H1 (cell line): ENCODE results near the gene BPHL. TPM values are rescaled to one million over a fixed set of nuclear protein-coding genes. Genes with fewer than 3 reads are reported as not detected.

Source experiments
- CTCF ChIA-PET: fragments of 300-600 bp; sonication (Branson Sonifier 250); formaldehyde crosslinking; loops from one replicate; lab custom pipeline; 2021; ENCODE audit not compliant: partially characterized antibody; lab: Charles Lee
- POLR2A ChIA-PET: fragments of 300-600 bp; sonication (Branson Sonifier 250); formaldehyde crosslinking; loops from one replicate; lab custom pipeline; 2021; ENCODE audit warnings: inconsistent platforms; ENCODE audit not compliant: partially characterized antibody; lab: Charles Lee
- DNase-seq, 2 experiments: peaks; one replicate each; pipeline versions ENCODE4 v3.0.0 to v3.0.0-alpha.2; 2010 to 2022; ENCODE audit warnings: low spot score in 2 of 2, low read depth in 1 of 2, mixed read lengths in 1 of 2
- FAIRE-seq: peaks from 2 replicates; lab custom pipeline; 2011; peaks lifted over from hg19 to GRCh38; lab: Jason Lieb, UNC
- H2AFZ ChIP-seq: 2 replicates; pipeline ENCODE4 v1.8.1; 2012; ENCODE audit warnings: low read length, inconsistent platforms
- H2AK5ac ChIP-seq: 2 replicates; pipeline ENCODE4 v1.6.1; 2013; ENCODE audit warnings: low read depth, low read length
- H2BK120ac ChIP-seq: replicated peaks from 2 replicates; pipeline ENCODE3; 2013; ENCODE audit warnings: low read depth, low read length, inconsistent platforms
- H2BK12ac ChIP-seq: 2 replicates; pipeline ENCODE4 v1.6.1; 2013; ENCODE audit warnings: low read depth, low read length
- H2BK15ac ChIP-seq: 2 replicates; pipeline ENCODE4 v1.6.1; 2013; ENCODE audit warnings: low read length
- H2BK20ac ChIP-seq: 2 replicates; pipeline ENCODE4 v1.6.1; 2013; ENCODE audit warnings: low read length
- H2BK5ac ChIP-seq: 2 replicates; pipeline ENCODE4 v1.6.1; 2013; ENCODE audit warnings: low read depth, low read length
- H3K14ac ChIP-seq: 2 replicates; pipeline ENCODE4 v1.6.1; 2013; ENCODE audit warnings: inconsistent platforms; ENCODE audit not compliant: insufficient read length
- H3K18ac ChIP-seq: 2 replicates; pipeline ENCODE4 v1.6.1; 2013; ENCODE audit warnings: low read length; ENCODE audit errors: extremely low read depth
- H3K23ac ChIP-seq: 2 replicates; pipeline ENCODE4 v1.6.1; 2013; ENCODE audit warnings: inconsistent platforms; ENCODE audit not compliant: insufficient read length
- H3K23me2 ChIP-seq: 2 replicates; pipeline ENCODE4 v1.6.1; 2013; ENCODE audit warnings: low read depth, low read length
- H3K27ac ChIP-seq: 2 replicates; pipeline ENCODE4 v1.6.1; 2011; ENCODE audit warnings: low read depth, low read length, inconsistent platforms
- H3K27me3 ChIP-seq, 4 experiments: replicated peaks in 1 of 4; 1 replicate in 1 of 4; 2 replicates in 3 of 4; pipeline versions ENCODE4 v1.6.1 to v1.8.1; 2011 to 2013; ENCODE audit warnings: low read length in 3 of 4, mild to moderate bottlenecking in 3 of 4, inconsistent platforms in 2 of 4, mixed read lengths in 2 of 4, moderate library complexity in 1 of 4; ENCODE audit not compliant: control insufficient read depth in 3 of 4, insufficient read depth in 3 of 4; ENCODE audit errors: extremely low read depth in 1 of 4
- H3K36me3 ChIP-seq, 4 experiments: 2 replicates each; pipeline versions ENCODE4 v1.6.1 to v1.8.1; 2011 to 2013; ENCODE audit warnings: mild to moderate bottlenecking in 4 of 4, low read length in 3 of 4, moderate library complexity in 2 of 4, control low read depth in 1 of 4, inconsistent platforms in 1 of 4; ENCODE audit not compliant: insufficient read depth in 4 of 4, control insufficient read depth in 2 of 4
- H3K4ac ChIP-seq: replicated peaks from 2 replicates; pipeline ENCODE3; 2013; ENCODE audit warnings: low read length, low read depth, mixed read lengths, inconsistent platforms; ENCODE audit not compliant: insufficient read length
- H3K4me1 ChIP-seq, 4 experiments: replicated peaks in 1 of 4; 1 replicate in 1 of 4; 2 replicates in 3 of 4; pipeline versions ENCODE4 v1.6.1 to v1.8.1; 2011 to 2013; ENCODE audit warnings: low read length in 3 of 4, inconsistent platforms in 2 of 4, mixed read lengths in 1 of 4; ENCODE audit not compliant: insufficient read depth in 4 of 4, control insufficient read depth in 3 of 4
- H3K4me2 ChIP-seq, 2 experiments: 2 replicates each; pipeline versions ENCODE4 v1.6.1 to v1.8.1; 2011 to 2013; ENCODE audit warnings: low read depth in 2 of 2, low read length in 2 of 2, control low read depth in 1 of 2, inconsistent platforms in 1 of 2, mild to moderate bottlenecking in 1 of 2; ENCODE audit not compliant: insufficient read depth in 1 of 2
- H3K4me3 ChIP-seq, 4 experiments: fragments of 200-600, 300-600 bp in 1 of 4; sonication (generic), shearing (Covaris generic), sonication (Bioruptor Twin) in 1 of 4; 2 replicates each; pipeline versions ENCODE4 v1.5.1 to v1.8.1; 2011 to 2016; ENCODE audit warnings: low read length in 4 of 4, low read depth in 3 of 4, control low read depth in 2 of 4, inconsistent platforms in 2 of 4, mild to moderate bottlenecking in 2 of 4, mixed read lengths in 1 of 4, moderate library complexity in 1 of 4; ENCODE audit not compliant: insufficient read depth in 2 of 4; ENCODE audit errors: extremely low read depth in 1 of 4
- H3K56ac ChIP-seq: replicated peaks from 2 replicates; pipeline ENCODE3; 2013; ENCODE audit warnings: low read depth, mild to moderate bottlenecking, mixed read lengths, low read length, inconsistent platforms; ENCODE audit not compliant: insufficient read length
- H3K79me1 ChIP-seq: 2 replicates; pipeline ENCODE4 v1.6.1; 2013; ENCODE audit warnings: low read depth, low read length, control low read depth
- H3K79me2 ChIP-seq, 2 experiments: 2 replicates each; pipeline versions ENCODE4 v1.6.1 to v1.8.1; 2012 to 2013; ENCODE audit warnings: low read length in 2 of 2, mild to moderate bottlenecking in 2 of 2, inconsistent platforms in 1 of 2; ENCODE audit not compliant: insufficient read depth in 2 of 2, control insufficient read depth in 1 of 2
- H3K9ac ChIP-seq, 4 experiments: replicated peaks in 1 of 4; 1 replicate in 1 of 4; 2 replicates in 3 of 4; pipeline versions ENCODE4 v1.6.1 to v1.8.1; 2011 to 2013; ENCODE audit warnings: low read depth in 3 of 4, low read length in 3 of 4, control low read depth in 2 of 4, mild to moderate bottlenecking in 2 of 4, moderate library complexity in 2 of 4, inconsistent platforms in 1 of 4; ENCODE audit errors: extremely low read depth in 1 of 4
- H3K9me3 ChIP-seq, 2 experiments: 2 replicates each; pipeline versions ENCODE4 v1.6.1 to v1.8.1; 2012 to 2013; ENCODE audit warnings: mild to moderate bottlenecking in 2 of 2, moderate library complexity in 2 of 2, control low read depth in 1 of 2, inconsistent platforms in 1 of 2, low read depth in 1 of 2, low read length in 1 of 2, mixed read lengths in 1 of 2; ENCODE audit not compliant: insufficient read depth in 2 of 2
- H4K20me1 ChIP-seq, 2 experiments: replicated peaks in 1 of 2; 2 replicates each; pipeline versions ENCODE3 to v1.8.1; 2011 to 2013; ENCODE audit warnings: inconsistent platforms in 2 of 2, low read length in 2 of 2, mild to moderate bottlenecking in 1 of 2; ENCODE audit not compliant: insufficient read depth in 2 of 2, control insufficient read depth in 1 of 2
- H4K5ac ChIP-seq: 2 replicates; pipeline ENCODE4 v1.6.1; 2013; ENCODE audit warnings: low read length, low read depth, mixed read lengths, inconsistent platforms; ENCODE audit not compliant: insufficient read length
- H4K8ac ChIP-seq: 2 replicates; pipeline ENCODE4 v1.8.0; 2013; ENCODE audit warnings: mild to moderate bottlenecking, moderate library complexity, low read length, inconsistent platforms; ENCODE audit not compliant: insufficient read depth; ENCODE audit errors: extremely low read depth
- H4K91ac ChIP-seq: replicated peaks from 2 replicates; pipeline ENCODE3; 2013; ENCODE audit warnings: low read length, mixed read lengths, inconsistent platforms; ENCODE audit not compliant: insufficient read length
- RXRA ChIP-seq: IDR thresholded peaks from 2 replicates; pipeline ENCODE4 v1.6.1; 2011; ENCODE audit warnings: low read depth, mild to moderate bottlenecking, low read length, moderate library complexity; ENCODE audit not compliant: insufficient read depth
- YY1 ChIP-seq: IDR thresholded peaks from 2 replicates; pipeline ENCODE4 v1.6.1; 2011; ENCODE audit warnings: low read depth, mild to moderate bottlenecking, low read length
- WGBS, 2 experiments: shearing (Covaris generic) in 1 of 2; methylation state at CpG; one replicate each; pipeline versions ENCODE4 v1.1.6 to v1.1.7; 2013 to 2015; ENCODE audit warnings: low lambda C conversion rate in 2 of 2, mixed read lengths in 2 of 2, inconsistent platforms in 1 of 2, low coverage in 1 of 2, missing lambda C conversion rate in 1 of 2; ENCODE audit not compliant: insufficient replicate concordance in 2 of 2, insufficient coverage in 1 of 2, insufficient read length in 1 of 2; ENCODE audit errors: extremely low coverage in 1 of 2, missing lambda C conversion rate in 1 of 2; 5-methylcytosine and 5-hydroxymethylcytosine counted together
- polyA plus RNA-seq, 7 experiments: library from polyadenylated mRNA; depleted of rRNA in 3 of 7; stranded (reverse) in 5 of 7; unstranded in 2 of 7; fragments of >200 nt in 5 of 7; fragments of 200-250 nt in 2 of 7; gene quantifications; 1 replicate in 5 of 7; 2 replicates in 1 of 7; 4 replicates in 1 of 7; pipeline versions ENCODE4 v1.2.1 to v1.2.3, GENCODE V29; 2011 to 2013; ENCODE audit warnings: missing spikeins in 2 of 7, mixed read lengths in 2 of 7
- total RNA-seq: library from RNA; stranded (reverse); fragmentation: NEBNext Ultra II Directional; extraction: Animal tissue kit (Norgen Biotek cat#: 25700); gene quantifications from 2 replicates; pipeline ENCODE4 v1.2.1, GENCODE V29; 2021

BPHL gene
- total and polyA plus RNA-seq, 2 of the 8 experiments (the other 6 are each of a cell fraction or from before 2014, with no cell fraction given): 24.4 to 36.4 TPM

DNA sequence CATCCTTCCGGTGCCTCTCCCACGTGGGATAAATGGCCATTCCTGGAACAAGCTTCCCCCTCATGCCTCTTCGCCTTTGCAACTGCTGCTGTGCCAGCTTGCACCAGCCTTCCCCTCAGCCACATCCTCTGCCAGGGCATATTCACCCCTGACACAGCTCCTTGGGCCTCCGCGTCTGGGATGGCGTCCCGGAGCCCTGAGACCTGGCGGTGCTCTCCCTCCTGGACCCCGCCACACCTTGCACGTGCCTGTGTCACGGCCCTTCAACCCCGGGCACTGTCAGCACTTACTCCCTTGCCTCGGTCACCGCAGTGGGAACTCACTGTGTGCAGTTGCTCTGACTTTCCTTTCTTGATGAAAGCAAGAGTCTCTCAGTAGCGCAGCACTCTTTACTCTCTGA is 13.2 kb downstream of the BPHL start:
- no peak for FAIRE-seq
- WGBS, 2 experiments: 97% methylated on average over 15 of the region's 15 CpGs; no CpG with 5 or more reads in 1 of the 2 experiments
- no peak for TF ChIP-seq YY1
- no peak for TF ChIP-seq RXRA

More for the DNA sequence above, 13.2 kb downstream of the BPHL start:
- H3K56ac ChIP-seq: no peak overlapping the region
- no peak overlapping the region for H2BK120ac ChIP-seq
- no peaks in the 10 kb centered on the region for H3K23me2 ChIP-seq
- no peak overlapping the region for H2AK5ac ChIP-seq
- peaks cover 15 to 62% (median 33%) of the 10 kb centered on the region in 4 experiments for H3K36me3 ChIP-seq
- no peaks in the 10 kb centered on the region; a peak in 1 of 7 replicates for H3K27me3 ChIP-seq
- no peak overlapping the region for H3K18ac ChIP-seq
- ChIA-PET CTCF (interaction anchor here (0.6 to 6.2 kb wide), 4 partner anchors 12 to 120 kb away, joined by 4 to 41 read pairs (median 4); no protein-coding TSS in a partner anchor), POLR2A (interaction anchor here (0.6 to 6.7 kb wide), 6 partner anchors 9 to 129 kb away, joined by 3 to 38 read pairs (median 4); no protein-coding TSS in a partner anchor)
- no peak overlapping the region for H3K4me2 ChIP-seq
- no peak overlapping the region for H2BK12ac ChIP-seq
- H3K9ac ChIP-seq: no peak overlapping the region
- DNase-seq: no peak
- no peak overlapping the region for H3K4me3 ChIP-seq
- no peaks in the 10 kb centered on the region for H3K79me2 ChIP-seq
- no peak overlapping the region for H3K4ac ChIP-seq
- H3K23ac ChIP-seq: no peak overlapping the region
- H4K8ac ChIP-seq: no peak overlapping the region
- H3K79me1 ChIP-seq: no peaks in the 10 kb centered on the region
- H4K5ac ChIP-seq: no peak overlapping the region
- no peaks in the 10 kb centered on the region for H3K9me3 ChIP-seq
- H3K4me1 ChIP-seq: peaks cover 0 to 8% (median 1%) of the 10 kb centered on the region in 4 experiments; a peak in 2 of 7 replicates
- no peak overlapping the region for H4K91ac ChIP-seq
- H2BK5ac ChIP-seq: 0 out of 2 replicates have a peak overlapping the region, but pooled peaks have one; percentile 13
- H2AFZ ChIP-seq: no peak overlapping the region
- H3K27ac ChIP-seq: no peak overlapping the region
- no peak overlapping the region for H3K14ac ChIP-seq
- H2BK15ac ChIP-seq: no peak overlapping the region
- no peak overlapping the region for H2BK20ac ChIP-seq
- peaks cover 0 to 2% of the 10 kb centered on the region in 2 experiments for H4K20me1 ChIP-seq
